ENCODE data around the gene ZMYND15. TPM values are rescaled to one million over a fixed set of nuclear protein-coding genes. Genes with fewer than 3 reads are reported as not detected.
"Not testable (repeated sequence)": the region's sequence is repeated elsewhere in the genome, so short reads cannot be mapped to it uniquely, and the experiment has no call there.

Gene ZMYND15
- total and polyA plus RNA-seq, 2 experiments from 2014 or later = 0.16 to 0.32 TPM

DNA sequence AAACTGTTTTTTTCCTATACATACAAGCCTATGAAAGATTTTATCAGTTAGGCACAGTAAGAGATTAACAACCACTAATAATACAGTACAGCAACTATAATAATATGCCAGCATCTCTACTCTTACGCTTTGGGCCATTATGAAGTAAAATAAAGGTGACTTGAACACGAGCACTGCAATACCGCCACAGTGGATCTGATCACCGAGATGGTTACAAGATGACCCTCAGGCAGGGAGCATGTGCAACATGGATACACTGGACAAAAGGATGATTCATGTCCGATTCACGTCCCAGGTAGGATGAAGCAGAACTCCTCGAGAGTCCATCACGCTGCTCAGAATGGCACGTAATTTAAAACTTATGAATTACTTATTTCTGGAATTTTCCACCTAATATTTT lies 46.2 kb upstream of the ZMYND15 start:
- no peak overlapping the region for H3K4me2 ChIP-seq (ENCODE audit: unreplicated experiment)
- 86 to 87% methylated on average over 9 of the region's 9 CpGs for WGBS, 2 experiments (ENCODE audit: low coverage in 1 of 2, low lambda C conversion rate in 2 of 2, missing lambda C conversion rate in 2 of 2)
- H3K36me3 ChIP-seq (ENCODE audit: low read depth) = no peaks in the 10 kb centered on the region; the same call in 1 of the 2 replicates

DNA sequence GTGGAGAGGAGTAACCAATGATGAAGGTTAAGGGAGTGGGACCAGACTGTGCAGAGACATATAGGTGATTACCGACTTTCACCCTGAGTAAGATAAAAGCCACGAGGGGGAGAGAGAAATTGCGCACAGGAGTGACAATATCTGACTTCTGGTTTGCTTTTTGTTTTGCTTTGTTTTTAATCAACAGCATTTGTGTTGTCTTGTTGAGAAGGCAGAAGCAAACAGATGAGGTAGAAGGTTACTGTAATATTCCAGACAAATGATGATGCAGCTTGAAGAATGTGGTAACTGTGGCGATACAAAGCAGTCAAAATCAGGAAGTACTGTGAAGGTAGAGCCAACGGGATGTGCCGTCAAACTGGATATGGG lies 43.2 kb upstream of the ZMYND15 start:
- H3K27me3 ChIP-seq (replicated peaks; ENCODE audit: insufficient read depth) = no peaks in the 10 kb centered on the region
- H3K4me2 ChIP-seq (ENCODE audit: unreplicated experiment) = no peak overlapping the region
- no peak overlapping the region for H3K9ac ChIP-seq
- DNase-seq = no peak
- no peak overlapping the region for H2AFZ ChIP-seq
- H4K20me1 ChIP-seq (ENCODE audit: insufficient read depth) = no peaks in the 10 kb centered on the region; the same call in 1 of the 2 replicates
- WGBS, 2 experiments (ENCODE audit: low coverage in 1 of 2, low lambda C conversion rate in 2 of 2, missing lambda C conversion rate in 2 of 2) = 84% methylated on average over 6 of the region's 6 CpGs
- H3K79me2 ChIP-seq (ENCODE audit: insufficient read depth) = peaks cover 86% of the 10 kb centered on the region
- H3K36me3 ChIP-seq (ENCODE audit: low read depth) = no peaks in the 10 kb centered on the region
- in situ Hi-C loops (cut with MboI) = no loop called here
- no peaks in the 10 kb centered on the region for H3K9me2 ChIP-seq (ENCODE audit: insufficient read depth)
- no peaks in the 10 kb centered on the region; the same call in 1 of the 2 replicates for H3F3A ChIP-seq (ENCODE audit: insufficient read depth)
- no peaks in the 10 kb centered on the region for H3K4me1 ChIP-seq (ENCODE audit: insufficient read depth)
- no peak overlapping the region for H3K27ac ChIP-seq
- no peaks in the 10 kb centered on the region for H3K9me3 ChIP-seq (ENCODE audit: low read depth)
- no peak overlapping the region for H3K4me3 ChIP-seq
- TF ChIP-seq EZH2phosphoT487 (IDR thresholded peaks at IDR 0.05; ENCODE audit: insufficient read depth, low read depth) (no peak), EZH2 (IDR thresholded peaks at IDR 0.05; ENCODE audit: insufficient read depth, poor library complexity, severe bottlenecking) (no peak)

More for the DNA sequence above, 46.2 kb upstream of the ZMYND15 start:
- Histone ChIP-seq H3K9me2 (ENCODE audit: insufficient read depth) (no peaks in the 10 kb centered on the region), H3K9me3 (ENCODE audit: low read depth) (no peaks in the 10 kb centered on the region), H3K79me2 (ENCODE audit: insufficient read depth) (peaks cover 77% of the 10 kb centered on the region), H2AFZ (no peak overlapping the region), H3K27ac (no peak overlapping the region), H3K4me3 (no peak overlapping the region), H4K20me1 (ENCODE audit: insufficient read depth) (no peaks in the 10 kb centered on the region; the same call in 1 of the 2 replicates), H3F3A (ENCODE audit: insufficient read depth) (no peaks in the 10 kb centered on the region), H3K27me3 (replicated peaks; ENCODE audit: insufficient read depth) (no peaks in the 10 kb centered on the region), H3K9ac (no peak overlapping the region), H3K4me1 (ENCODE audit: insufficient read depth) (no peaks in the 10 kb centered on the region)
- TF ChIP-seq EZH2 (IDR thresholded peaks at IDR 0.05; ENCODE audit: insufficient read depth, poor library complexity, severe bottlenecking) (no peak), EZH2phosphoT487 (IDR thresholded peaks at IDR 0.05; ENCODE audit: insufficient read depth, low read depth) (no peak)
- no peak for DNase-seq
- in situ Hi-C loops (cut with MboI) = no loop called here

- H3K9ac ChIP-seq; H3K27ac ChIP-seq; H3K9me3 ChIP-seq (ENCODE audit: low read depth); H4K20me1 ChIP-seq (ENCODE audit: insufficient read depth); H3K4me2 ChIP-seq (ENCODE audit: unreplicated experiment); H3K27me3 ChIP-seq (replicated peaks; ENCODE audit: insufficient read depth); H3K4me1 ChIP-seq (ENCODE audit: insufficient read depth); H3K9me2 ChIP-seq (ENCODE audit: insufficient read depth); H3K4me3 ChIP-seq; H2AFZ ChIP-seq; in situ Hi-C loops (cut with MboI); H3K36me3 ChIP-seq (ENCODE audit: low read depth); H3F3A ChIP-seq (ENCODE audit: insufficient read depth); DNase-seq: not testable (repeated sequence)
- WGBS, 2 experiments (ENCODE audit: low coverage in 1 of 2, low lambda C conversion rate in 2 of 2, missing lambda C conversion rate in 2 of 2) = 90 to 91% methylated on average over 13 of the region's 13 CpGs
- peaks cover 96% of the 10 kb centered on the region for H3K79me2 ChIP-seq (ENCODE audit: insufficient read depth)
Measured at GRCh38 chr17:4699401-4700056, 40.1 kb upstream of the ZMYND15 start.

- Histone ChIP-seq H3K9me3 (ENCODE audit: low read depth) (no peaks in the 10 kb centered on the region), H2AFZ (no peak overlapping the region), H3K4me3 (no peak overlapping the region), H3K79me2 (ENCODE audit: insufficient read depth) (peaks cover 80% of the 10 kb centered on the region), H3K27ac (no peak overlapping the region), H3F3A (ENCODE audit: insufficient read depth) (no peaks in the 10 kb centered on the region; the same call in 1 of the 2 replicates), H3K4me1 (ENCODE audit: insufficient read depth) (0 out of 2 replicates have a peak, but pooled peaks cover 5% of the 10 kb centered on the region), H4K20me1 (ENCODE audit: insufficient read depth) (no peaks in the 10 kb centered on the region), H3K4me2 (ENCODE audit: unreplicated experiment) (no peak overlapping the region), H3K36me3 (ENCODE audit: low read depth) (no peaks in the 10 kb centered on the region), H3K27me3 (replicated peaks; ENCODE audit: insufficient read depth) (no peaks in the 10 kb centered on the region), H3K9ac (no peak overlapping the region), H3K9me2 (ENCODE audit: insufficient read depth) (no peaks in the 10 kb centered on the region)
- in situ Hi-C loops (cut with MboI) = no loop called here
- TF ChIP-seq EZH2 (IDR thresholded peaks at IDR 0.05; ENCODE audit: insufficient read depth, poor library complexity, severe bottlenecking) (no peak), EZH2phosphoT487 (IDR thresholded peaks at IDR 0.05; ENCODE audit: insufficient read depth, low read depth) (no peak)
- DNase-seq = no peak
- 75 to 82% methylated on average over 1 of the region's 1 CpG for WGBS, 2 experiments (ENCODE audit: low coverage in 1 of 2, low lambda C conversion rate in 2 of 2, missing lambda C conversion rate in 2 of 2)
Measured at GRCh38 chr17:4701116-4701515, 38.5 kb upstream of the ZMYND15 start.

All from GM23248 (cell line).